ENCODE results near the gene GMPPA. TPM values are rescaled to one million over a fixed set of nuclear protein-coding genes. Genes with fewer than 3 reads are reported as not detected.

Gene GMPPA
- total RNA-seq, 1 donor from 2014 or later, result 22.6 TPM

DNA sequence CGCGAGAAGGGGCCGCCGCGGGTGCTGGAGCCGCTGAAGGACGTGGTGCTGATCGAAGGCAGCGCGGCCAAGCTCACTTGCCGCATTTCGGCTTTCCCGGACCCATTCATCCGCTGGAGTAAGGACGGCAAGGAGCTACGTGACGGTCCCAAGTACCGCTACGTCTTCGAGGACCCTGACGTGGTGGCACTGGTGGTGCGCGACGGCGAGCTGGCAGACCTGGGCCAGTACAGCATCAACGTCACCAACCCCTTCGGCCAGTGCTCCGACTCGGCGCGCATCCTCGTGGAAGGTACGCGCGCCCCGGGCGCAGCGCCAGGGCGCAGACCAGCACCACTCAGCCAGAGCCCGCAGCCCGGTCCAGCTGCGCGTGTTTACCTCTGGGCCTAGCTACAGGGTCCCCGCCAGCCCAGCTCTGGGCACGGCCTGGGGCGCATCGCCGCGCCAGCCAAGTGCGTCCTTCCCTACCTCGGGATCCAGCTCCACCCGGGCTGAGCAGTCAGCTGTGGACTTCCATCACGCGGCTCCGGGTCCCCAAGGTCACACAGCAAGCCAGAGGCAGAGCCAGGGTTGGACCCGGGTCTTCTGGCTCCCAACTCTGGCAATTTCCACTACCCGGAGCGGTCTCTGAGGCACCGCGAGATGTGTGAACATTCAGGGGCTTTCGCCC is 1.7 kb upstream of the GMPPA start:
- intact Hi-C loops (cut with DNase I), result no loop called here
- no peak for DNase-seq (ENCODE audit: low spot score)

DNA sequence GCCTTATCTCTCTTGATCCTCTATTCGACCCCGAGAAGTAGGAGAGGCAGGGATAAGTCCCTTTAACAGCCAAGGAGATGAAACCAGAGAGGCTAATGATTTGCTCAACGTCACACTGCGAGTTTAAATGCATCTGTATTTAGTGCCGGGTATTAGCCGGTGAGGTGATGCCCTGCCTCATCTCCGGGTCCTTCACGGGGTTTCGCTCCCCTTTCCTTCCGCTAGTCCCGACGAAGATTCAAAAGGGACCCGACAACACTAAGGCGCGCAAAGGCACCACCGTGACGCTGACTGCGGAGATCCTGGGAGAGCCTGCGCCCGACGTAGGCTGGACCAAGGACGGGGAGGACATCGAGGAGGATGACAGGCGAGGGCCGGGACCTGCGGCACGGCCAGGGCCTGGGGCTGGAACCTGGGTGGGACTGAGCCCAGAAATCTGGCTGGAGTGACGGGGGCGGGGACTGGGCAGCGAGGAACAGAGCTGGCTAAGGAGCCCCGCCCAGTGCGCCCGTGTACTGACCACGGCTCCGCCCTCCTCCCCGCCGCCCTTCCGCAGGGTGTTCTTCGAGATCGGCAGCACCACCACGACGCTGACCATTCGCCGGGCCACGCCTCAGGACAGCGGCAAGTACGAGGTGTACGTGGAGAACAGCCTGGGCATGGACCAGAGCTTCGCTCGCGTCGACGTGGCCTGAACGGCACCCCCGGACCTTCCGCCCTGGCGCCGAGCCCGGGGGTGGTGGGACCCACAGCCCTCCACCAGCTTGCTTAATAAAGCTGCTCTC is 1.0 kb upstream of the GMPPA start:
- intact Hi-C loops (cut with DNase I), result loop anchor here (2.0 kb wide), 1 partner anchor 37 kb away; no protein-coding TSS in a partner anchor
- peak; percentile 96 for DNase-seq (ENCODE audit: low spot score)

GRCh38 chr2:219499058-219499307 is 292 bp downstream of the GMPPA start:
- intact Hi-C loops (cut with DNase I), result loop anchor here (2.0 kb wide), 1 partner anchor 38 kb away; no protein-coding TSS in a partner anchor
- DNase-seq (ENCODE audit: low spot score), result no peak

- intact Hi-C loops (cut with DNase I), result loop anchor here (2.0 kb wide), 1 partner anchor 39 kb away; no protein-coding TSS in a partner anchor
- DNase-seq (ENCODE audit: low spot score), result no peak
Measured at GRCh38 chr2:219499555-219499954, 864 bp downstream of the GMPPA start.

GRCh38 chr2:219500135-219500534 is 1.4 kb downstream of the GMPPA start:
- intact Hi-C loops (cut with DNase I), result no loop called here
- no peak for DNase-seq (ENCODE audit: low spot score)

DNA sequence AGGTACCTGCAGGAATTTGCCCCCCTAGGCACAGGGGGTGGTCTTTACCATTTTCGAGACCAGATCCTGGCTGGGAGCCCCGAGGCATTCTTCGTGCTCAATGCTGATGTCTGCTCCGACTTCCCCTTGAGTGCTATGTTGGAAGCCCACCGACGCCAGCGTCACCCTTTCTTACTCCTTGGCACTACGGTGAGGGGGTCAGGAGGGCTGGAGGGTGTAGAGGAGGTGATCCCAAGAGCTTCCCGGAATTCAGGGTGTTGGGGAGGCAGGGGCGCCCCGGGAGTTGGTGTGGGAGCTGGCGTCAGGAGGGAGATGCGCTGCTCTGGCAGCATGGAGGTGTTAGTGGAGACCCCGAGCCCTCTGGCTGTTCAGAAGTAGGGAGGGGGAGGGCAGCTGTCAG is 3.2 kb downstream of the GMPPA start:
- intact Hi-C loops (cut with DNase I), result no loop called here
- DNase-seq (ENCODE audit: low spot score), result no peak

GRCh38 chr2:219502618-219503017 is 3.9 kb downstream of the GMPPA start:
- intact Hi-C loops (cut with DNase I), result no loop called here
- DNase-seq (ENCODE audit: low spot score), result no peak

DNA sequence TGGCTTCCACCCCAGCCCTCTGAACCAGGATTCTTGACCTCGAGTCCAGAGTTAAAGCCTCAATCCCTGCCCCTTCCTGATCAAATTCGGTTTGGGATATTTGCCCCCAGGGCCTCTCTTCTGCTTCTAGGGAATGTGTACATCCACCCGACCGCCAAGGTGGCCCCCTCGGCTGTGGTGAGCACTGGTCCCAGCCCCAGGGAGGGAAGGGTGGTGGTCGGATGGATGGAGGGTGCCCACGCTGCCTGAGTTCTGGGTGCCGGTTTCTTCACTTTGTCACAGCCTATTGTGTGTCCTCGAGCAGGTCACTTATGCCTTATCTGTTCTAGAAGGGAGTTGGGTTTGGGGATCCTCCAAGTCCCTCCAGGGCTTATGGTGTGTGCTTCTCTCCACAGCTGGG is 6.9 kb downstream of the GMPPA start:
- no peak for DNase-seq (ENCODE audit: low spot score)
- intact Hi-C loops (cut with DNase I), result no loop called here

GRCh38 chr2:219506153-219506801 is 7.6 kb downstream of the GMPPA start:
- no peak for DNase-seq (ENCODE audit: low spot score)
- intact Hi-C loops (cut with DNase I), result no loop called here

- intact Hi-C loops (cut with DNase I), result no loop called here
- DNase-seq (ENCODE audit: low spot score), result no peak
Measured at GRCh38 chr2:219506802-219507526, 8.3 kb downstream of the GMPPA start.

DNA sequence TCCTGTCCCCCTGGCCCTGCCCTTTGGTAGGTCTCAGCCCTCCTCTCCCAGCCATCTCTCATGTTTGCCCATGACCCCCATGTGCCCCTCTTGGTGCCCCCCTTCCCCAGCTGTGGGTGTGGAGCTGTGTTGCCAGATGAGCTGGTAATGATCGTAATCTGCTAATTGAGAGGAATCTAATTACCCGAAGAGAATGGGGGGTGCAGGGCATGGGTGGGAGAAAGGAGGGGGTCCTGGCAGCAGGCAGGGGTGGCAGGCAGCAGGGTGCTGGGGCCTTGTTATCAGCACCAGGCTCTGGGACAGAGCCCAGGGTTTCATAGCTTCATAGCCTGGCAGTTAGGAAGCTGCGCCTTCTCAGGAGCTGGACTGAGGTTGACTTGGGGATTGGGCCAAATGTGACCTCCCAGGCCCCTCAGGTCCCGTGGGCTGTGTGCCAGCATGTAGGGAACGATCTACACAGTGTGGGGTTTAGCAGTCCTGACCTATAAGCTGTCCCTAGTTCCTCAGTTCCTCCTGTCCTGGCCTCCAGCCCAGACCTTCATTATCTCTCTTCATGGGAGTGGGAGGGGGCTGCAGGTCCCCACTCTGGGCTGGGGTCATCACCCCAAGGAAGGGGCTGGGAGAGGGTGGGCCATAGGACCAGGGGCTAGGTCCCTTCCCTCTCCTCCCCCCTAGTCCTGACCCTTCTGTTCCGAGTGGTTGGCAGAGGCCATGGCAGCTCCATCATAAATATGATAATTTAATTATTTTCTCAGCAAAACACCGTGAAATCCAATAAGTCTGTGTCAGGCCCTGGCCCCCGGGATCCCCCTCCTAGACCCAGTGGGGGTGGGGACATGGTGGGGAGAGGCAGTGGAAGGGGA is 9.1 kb downstream of the GMPPA start:
- intact Hi-C loops (cut with DNase I), result no loop called here
- no peak for DNase-seq (ENCODE audit: low spot score)

GRCh38 chr2:219508444-219508734 is 9.7 kb downstream of the GMPPA start:
- intact Hi-C loops (cut with DNase I), result no loop called here
- no peak for DNase-seq (ENCODE audit: low spot score)

DNA sequence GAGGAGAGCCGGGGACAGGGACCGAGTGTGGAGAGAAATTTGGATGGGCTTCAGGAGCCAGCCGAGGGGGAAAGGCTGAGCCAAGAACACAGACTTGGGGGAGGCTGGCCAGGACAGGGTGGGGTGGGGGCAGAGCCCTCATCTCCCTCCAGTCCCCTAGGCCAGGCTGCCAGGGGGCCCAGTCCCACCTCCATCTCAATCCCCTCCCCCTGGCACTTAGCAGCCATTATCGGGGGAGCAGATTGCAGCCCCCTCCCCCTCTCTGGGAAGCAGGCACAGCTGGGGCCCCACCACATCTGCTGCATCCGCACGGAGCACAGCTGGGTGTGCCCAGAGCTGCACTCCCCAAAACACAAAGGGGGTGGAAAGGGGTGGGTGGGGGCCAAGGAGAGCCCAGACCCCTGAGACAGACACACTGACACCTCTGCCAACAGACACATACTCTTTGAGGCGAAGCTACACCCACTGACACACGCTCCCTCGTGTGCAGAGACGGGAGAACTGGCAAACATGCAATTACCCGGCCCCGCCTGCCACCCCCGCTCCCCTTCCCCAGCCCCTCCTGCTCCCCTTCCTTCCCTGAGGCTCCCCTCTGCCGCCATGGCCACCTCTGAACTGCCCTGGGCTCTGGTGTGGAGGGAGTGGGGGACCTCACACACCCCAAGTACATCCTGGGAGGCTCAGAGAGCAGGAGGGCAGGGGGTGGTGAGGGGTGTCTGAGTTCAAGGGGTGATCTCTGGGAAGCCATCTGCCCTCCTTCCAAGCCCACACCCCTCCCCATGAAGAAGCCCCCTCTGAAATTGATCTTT is 10.5 kb downstream of the GMPPA start:
- intact Hi-C loops (cut with DNase I), result no loop called here
- DNase-seq (ENCODE audit: low spot score), result no peak

GRCh38 chr2:219509780-219510511 is 11.3 kb downstream of the GMPPA start:
- intact Hi-C loops (cut with DNase I), result no loop called here
- DNase-seq (ENCODE audit: low spot score), result no peak

GRCh38 chr2:219510512-219511135 is 11.9 kb downstream of the GMPPA start:
- intact Hi-C loops (cut with DNase I), result no loop called here
- DNase-seq (ENCODE audit: low spot score), result no peak

- intact Hi-C loops (cut with DNase I), result no loop called here
Measured at GRCh38 chr2:219511547-219512325, 13.0 kb downstream of the GMPPA start.

More at GRCh38 chr2:219511547-219512325, 13.0 kb downstream of the GMPPA start:
- no peak for DNase-seq (ENCODE audit: low spot score)

All from cardiac septum (tissue), 1 donor.